Esophagus squamous epithelium (tissue), 4 donors: ENCODE results near the gene LHPP.

Experiments used
- POLR2A ChIP-seq, 4 donors: fragments of 450-650 bp; IDR thresholded peaks; one replicate each; pipeline ENCODE4 v1.6.1; 2017; ENCODE audit warnings: antibody characterized with exemption in 4 of 4, mild to moderate bottlenecking in 4 of 4, moderate library complexity in 3 of 4
- TF ChIP-seq, protein P1 (sequence below), 6 experiments: fragments of 450-650 bp in 4 of 6; fragments of 200-600 bp in 2 of 6; sonication (generic) in 2 of 6; IDR thresholded peaks; one replicate each; pipeline ENCODE4 v1.5.1; 2016 to 2019; ENCODE audit warnings: antibody characterized with exemption in 6 of 6, mild to moderate bottlenecking in 4 of 6, moderate library complexity in 4 of 6

DNA sequence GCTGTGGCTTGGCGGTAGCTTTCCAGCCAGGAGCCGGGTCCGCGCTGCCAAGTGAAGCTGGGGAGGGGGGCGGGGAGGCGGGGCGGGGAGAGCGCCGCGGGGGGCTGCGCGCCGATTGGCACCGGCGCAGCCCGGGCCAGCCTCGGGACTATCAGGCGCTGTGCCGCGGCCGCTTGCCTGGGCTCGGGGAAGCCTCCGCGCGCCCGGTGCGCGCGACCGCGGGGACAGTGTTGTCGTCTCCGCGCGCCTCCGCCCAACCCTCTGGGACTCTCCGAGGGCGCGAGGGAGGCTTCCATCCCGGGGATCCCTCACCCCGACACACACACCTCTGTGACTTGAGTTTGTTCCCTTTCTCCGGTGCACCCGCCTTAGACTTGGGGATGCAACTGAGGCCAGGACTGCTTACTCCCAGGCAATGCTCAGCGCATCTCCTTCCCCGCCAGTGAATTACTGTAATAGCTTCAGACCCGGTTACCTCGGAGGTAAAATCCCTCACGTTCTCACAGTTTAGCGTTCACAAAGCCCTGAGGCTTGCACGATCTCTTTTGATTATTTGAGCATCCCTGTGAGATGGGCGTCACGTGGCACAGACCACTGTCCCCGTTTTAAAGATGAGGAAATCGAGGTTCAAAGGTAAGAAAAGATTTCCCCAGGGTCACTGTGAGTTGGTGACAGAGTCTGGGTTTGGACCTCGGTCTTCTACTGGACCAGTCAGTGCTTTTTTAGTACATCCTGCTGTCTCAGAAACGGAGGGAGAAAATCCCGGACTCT lies 11.4 kb upstream of the LHPP start, which contains the start of gene NKX1-2:
- no peak for TF ChIP-seq POLR2A (IDR thresholded peaks at IDR 0.05)
- TF ChIP-seq, protein P1, sequence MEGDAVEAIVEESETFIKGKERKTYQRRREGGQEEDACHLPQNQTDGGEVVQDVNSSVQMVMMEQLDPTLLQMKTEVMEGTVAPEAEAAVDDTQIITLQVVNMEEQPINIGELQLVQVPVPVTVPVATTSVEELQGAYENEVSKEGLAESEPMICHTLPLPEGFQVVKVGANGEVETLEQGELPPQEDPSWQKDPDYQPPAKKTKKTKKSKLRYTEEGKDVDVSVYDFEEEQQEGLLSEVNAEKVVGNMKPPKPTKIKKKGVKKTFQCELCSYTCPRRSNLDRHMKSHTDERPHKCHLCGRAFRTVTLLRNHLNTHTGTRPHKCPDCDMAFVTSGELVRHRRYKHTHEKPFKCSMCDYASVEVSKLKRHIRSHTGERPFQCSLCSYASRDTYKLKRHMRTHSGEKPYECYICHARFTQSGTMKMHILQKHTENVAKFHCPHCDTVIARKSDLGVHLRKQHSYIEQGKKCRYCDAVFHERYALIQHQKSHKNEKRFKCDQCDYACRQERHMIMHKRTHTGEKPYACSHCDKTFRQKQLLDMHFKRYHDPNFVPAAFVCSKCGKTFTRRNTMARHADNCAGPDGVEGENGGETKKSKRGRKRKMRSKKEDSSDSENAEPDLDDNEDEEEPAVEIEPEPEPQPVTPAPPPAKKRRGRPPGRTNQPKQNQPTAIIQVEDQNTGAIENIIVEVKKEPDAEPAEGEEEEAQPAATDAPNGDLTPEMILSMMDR (IDR thresholded peaks at IDR 0.05) = no peak
